Natural killer cell (primary cell): ENCODE data around the gene FRYL. TPM values are rescaled to one million over a fixed set of nuclear protein-coding genes. Genes with fewer than 3 reads are reported as not detected.

Experiments
- ATAC-seq, 3 donors: fragments of 150-1000 bp in 2 of 3; fragments of 200-7000 bp in 1 of 3; cut with Tn5 transposase; 1 replicate in 1 of 3; 2 replicates in 2 of 3; pipeline ENCODE4 v1.10.0; 2021; ENCODE audit warnings: mild to moderate bottlenecking in 2 of 3, moderate library complexity in 2 of 3
- DNase-seq, 2 donors: peaks; one replicate each; pipeline versions ENCODE4 v3.0.0 to v3.0.0-alpha.2; 2013 to 2021; ENCODE audit warnings: mixed read lengths in 1 of 2
- H3K27ac ChIP-seq: one replicate; pipeline ENCODE4 v1.5.1; 2013; ENCODE audit warnings: mild to moderate bottlenecking, low read length
- H3K27me3 ChIP-seq: one replicate; pipeline ENCODE4 v1.6.1; 2013; ENCODE audit warnings: low read length; ENCODE audit not compliant: control insufficient read depth, insufficient read depth
- H3K36me3 ChIP-seq: one replicate; pipeline ENCODE4 v1.6.1; 2013; ENCODE audit warnings: low read length; ENCODE audit not compliant: control insufficient read depth, insufficient read depth
- H3K4me1 ChIP-seq: one replicate; pipeline ENCODE4 v1.6.1; 2013; ENCODE audit warnings: low read length; ENCODE audit not compliant: control insufficient read depth, insufficient read depth
- H3K4me3 ChIP-seq: one replicate; pipeline ENCODE4 v1.5.1; 2013; ENCODE audit warnings: low read length
- H3K9me3 ChIP-seq: one replicate; pipeline ENCODE4 v1.6.1; 2013; ENCODE audit warnings: low read length; ENCODE audit not compliant: control insufficient read depth, insufficient read depth
- H3K27ac Mint-ChIP-seq, 2 donors: one replicate each; pipeline ENCODE4 v1.8.0; 2022; ENCODE audit warnings: mild to moderate bottlenecking in 2 of 2, mixed read lengths in 2 of 2, moderate library complexity in 1 of 2
- H3K27me3 Mint-ChIP-seq, 2 donors: one replicate each; pipeline ENCODE4 v1.8.0; 2022; ENCODE audit warnings: low read depth in 2 of 2, mixed read lengths in 2 of 2
- H3K36me3 Mint-ChIP-seq: one replicate; pipeline ENCODE4 v1.8.0; 2022; ENCODE audit warnings: mixed read lengths
- H3K4me1 Mint-ChIP-seq, 2 donors: one replicate each; pipeline ENCODE4 v1.8.0; 2022; ENCODE audit warnings: mixed read lengths in 2 of 2
- H3K4me3 Mint-ChIP-seq: one replicate; pipeline ENCODE4 v1.8.0; 2022; ENCODE audit warnings: mild to moderate bottlenecking, moderate library complexity, mixed read lengths
- H3K9me3 Mint-ChIP-seq, 2 donors: one replicate each; pipeline ENCODE4 v1.8.0; 2022; ENCODE audit warnings: mixed read lengths in 2 of 2
- CTCF ChIP-seq: fragments of 200-600 bp; IDR thresholded peaks from one replicate; pipeline ENCODE4 v1.8.0; 2022; ENCODE audit warnings: antibody characterized with exemption
- WGBS: methylation state at CpG from one replicate; pipeline ENCODE4 v1.1.7; 2013; ENCODE audit warnings: missing lambda C conversion rate; ENCODE audit not compliant: insufficient coverage; 5-methylcytosine and 5-hydroxymethylcytosine counted together
- intact Hi-C: fragments of 100-400 bp; cut with micrococcal nuclease; formaldehyde crosslinking; loops from one replicate; pipeline ENCODE4 v1.14.2; 2022
- total RNA-seq, 4 donors: library from RNA; stranded (reverse); fragments of 120-200 nt in 1 of 4; gene quantifications; one replicate each; pipeline versions ENCODE4 v1.2.3 to v1.2.4, GENCODE V29; 2013 to 2022

Gene FRYL
- total RNA-seq, 3 donors from 2014 or later (not counting 1 experiment from before 2014, with no cell fraction given) = 143 to 181 (median 146) TPM

DNA sequence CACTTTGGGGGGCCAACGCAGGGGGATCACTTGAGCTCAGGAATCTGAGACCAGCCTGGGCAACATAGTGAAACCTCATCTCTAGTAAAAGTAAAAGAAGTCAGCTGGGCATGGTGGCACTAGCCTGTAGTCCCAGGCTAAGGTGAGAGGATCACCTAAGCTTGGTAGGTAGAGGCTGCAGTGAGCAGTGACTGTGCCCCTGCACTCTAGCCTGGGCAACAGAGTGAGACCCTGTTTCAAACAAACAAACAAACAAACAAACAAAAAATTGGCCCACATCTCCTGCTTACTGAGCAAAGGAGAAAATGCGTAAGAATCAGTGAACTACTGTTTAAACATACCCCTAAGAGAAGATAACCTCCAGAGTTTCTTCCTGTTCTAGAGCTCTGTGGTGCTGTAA lies 85.3 kb downstream of the FRYL start:
- Mint-ChIP-seq H3K4me1 (peaks cover 62 to 63% of the 10 kb centered on the region in 2 donors), H3K4me3 (no peak overlapping the region), H3K27me3 (no peaks in the 10 kb centered on the region), H3K27ac (peak overlapping the region in 1 of 2 donors; percentile 63), H3K9me3 (no peaks in the 10 kb centered on the region), H3K36me3 (no peaks in the 10 kb centered on the region)
- TF ChIP-seq CTCF = no peak
- DNase-seq (no peak), ATAC-seq (no peak)
- Histone ChIP-seq H3K36me3 (peaks cover 2% of the 10 kb centered on the region), H3K4me1 (no peaks in the 10 kb centered on the region), H3K27ac (no peak overlapping the region), H3K27me3 (no peaks in the 10 kb centered on the region), H3K9me3 (no peaks in the 10 kb centered on the region), H3K4me3 (no peak overlapping the region)
- WGBS = 90% methylated on average over 2 of the region's 2 CpGs
- intact Hi-C loops = loop anchor here (10.0 kb wide), 1 partner anchor 140 kb away; the partner anchor contains the start of gene OCIAD1

DNA sequence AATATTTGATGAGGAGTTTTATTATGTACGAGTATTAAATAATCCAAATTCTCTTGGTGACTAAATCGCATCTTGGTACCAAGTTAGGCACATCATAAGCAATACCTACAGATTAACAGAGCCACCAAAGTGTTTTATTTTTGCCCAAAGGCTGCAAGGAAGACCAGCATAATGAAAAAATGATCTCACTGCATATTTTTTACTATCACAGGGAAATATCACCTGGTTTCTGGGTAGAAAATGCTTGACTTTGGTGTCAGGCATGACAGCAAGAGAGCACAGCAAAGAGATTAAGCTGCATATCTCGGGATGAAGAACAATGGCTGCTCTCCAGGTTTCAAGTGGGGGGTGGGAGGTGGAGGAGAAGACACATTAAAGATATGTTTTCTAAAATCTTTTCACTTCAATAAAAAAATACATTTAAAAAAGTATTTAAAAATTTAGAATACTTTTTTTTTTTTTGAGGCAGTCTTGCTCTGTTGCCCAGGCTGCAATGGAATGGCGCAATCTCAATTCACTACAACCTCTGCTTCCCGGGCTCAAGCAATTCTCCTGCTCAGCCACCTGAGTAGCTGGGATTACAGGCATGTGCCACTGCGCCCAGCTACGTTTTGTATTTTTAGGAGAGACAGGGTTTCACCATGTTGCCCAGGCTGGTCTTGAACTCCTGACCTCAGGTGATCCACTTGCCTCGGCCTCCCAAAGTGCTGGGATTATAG lies 86.1 kb downstream of the FRYL start:
- Mint-ChIP-seq H3K36me3 (no peaks in the 10 kb centered on the region), H3K4me3 (no peak overlapping the region), H3K27me3 (no peaks in the 10 kb centered on the region), H3K27ac (no peak overlapping the region), H3K4me1 (peaks cover 54 to 56% of the 10 kb centered on the region in 2 donors), H3K9me3 (no peaks in the 10 kb centered on the region)
- H3K4me1 ChIP-seq = no peaks in the 10 kb centered on the region
- peaks cover 2% of the 10 kb centered on the region for H3K36me3 ChIP-seq
- intact Hi-C loops = loop anchor here (10.0 kb wide), 1 partner anchor 141 kb away; the partner anchor contains the start of gene OCIAD1
- no peak overlapping the region for H3K4me3 ChIP-seq
- H3K27me3 ChIP-seq = no peaks in the 10 kb centered on the region
- no peaks in the 10 kb centered on the region for H3K9me3 ChIP-seq
- H3K27ac ChIP-seq = no peak overlapping the region
- 98% methylated on average over 7 of the region's 8 CpGs for WGBS
- no peak for TF ChIP-seq CTCF
- ATAC-seq = no peak
- DNase-seq = no peak

DNA sequence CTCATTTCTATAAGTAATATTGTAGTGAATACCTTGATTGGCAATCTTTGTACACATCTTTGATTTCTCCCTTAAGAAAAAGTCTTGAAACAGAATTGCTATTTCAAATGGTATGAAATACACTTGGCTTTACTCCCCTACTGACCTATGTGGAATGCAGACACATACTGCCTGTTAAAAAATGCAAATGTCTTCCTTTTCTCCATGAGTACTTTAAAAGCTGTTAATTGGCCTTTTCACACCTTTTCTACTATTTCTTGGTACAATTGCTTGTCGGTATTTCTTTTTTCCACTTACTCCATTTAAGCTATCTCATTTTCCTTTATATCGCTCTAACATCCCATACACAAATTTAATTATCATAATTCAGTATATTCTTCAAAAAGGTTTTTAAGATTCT lies 87.2 kb downstream of the FRYL start:
- H3K4me3 Mint-ChIP-seq = no peak overlapping the region
- Histone ChIP-seq H3K4me3 (no peak overlapping the region), H3K27me3 (no peaks in the 10 kb centered on the region), H3K27ac (no peak overlapping the region), H3K9me3 (no peaks in the 10 kb centered on the region), H3K4me1 (no peaks in the 10 kb centered on the region), H3K36me3 (no peaks in the 10 kb centered on the region)
- H3K27me3 Mint-ChIP-seq = no peaks in the 10 kb centered on the region
- no peak for TF ChIP-seq CTCF
- peak overlapping the region in 1 of 2 donors; percentile 69 for H3K27ac Mint-ChIP-seq
- ATAC-seq = no peak
- no peak for DNase-seq
- peaks cover 43 to 49% of the 10 kb centered on the region in 2 donors for H3K4me1 Mint-ChIP-seq
- H3K36me3 Mint-ChIP-seq = no peaks in the 10 kb centered on the region
- no peaks in the 10 kb centered on the region for H3K9me3 Mint-ChIP-seq
- intact Hi-C loops = loop anchor here (10.0 kb wide), 1 partner anchor 142 kb away; the partner anchor contains the start of gene OCIAD1
- WGBS = 91% methylated on average over 1 of the region's 2 CpGs
